Thoracic aorta (tissue), 2 donors: ENCODE data around the gene MAD1L1. TPM values are rescaled to one million over a fixed set of nuclear protein-coding genes. Genes with fewer than 3 reads are reported as not detected.

Experiments used
- ATAC-seq: fragments of 150-250 bp; one replicate; pipeline ENCODE4 v1.8.0; 2017; ENCODE audit warnings: low read depth; ENCODE audit not compliant: insufficient number of reproducible peaks, low FRiP score
- DNase-seq: peaks from one replicate; pipeline ENCODE4 v3.0.0-alpha.2; 2020; ENCODE audit warnings: low spot score
- H3K27ac ChIP-seq, 2 donors: fragments of 200-600 bp; sonication (generic); 1 replicate in 1 of 2; 2 replicates in 1 of 2; pipeline ENCODE4 v1.5.1; 2016; ENCODE audit warnings: mild to moderate bottlenecking in 2 of 2, moderate library complexity in 2 of 2
- H3K27me3 ChIP-seq: fragments of 200-600 bp; sonication (generic); replicated peaks from 2 replicates; pipeline ENCODE4 v1.6.0; 2016; ENCODE audit warnings: mild to moderate bottlenecking; ENCODE audit not compliant: insufficient read depth
- H3K36me3 ChIP-seq: fragments of 200-600 bp; sonication (generic); one replicate; pipeline ENCODE4 v1.5.1; 2016
- H3K4me1 ChIP-seq, 2 donors: fragments of 200-600 bp; sonication (generic); 1 replicate in 1 of 2; 2 replicates in 1 of 2; pipeline versions ENCODE4 v1.5.1 to v1.6.0; 2016; ENCODE audit warnings: low read depth in 2 of 2, mild to moderate bottlenecking in 1 of 2; ENCODE audit not compliant: control insufficient read depth in 1 of 2
- H3K4me3 ChIP-seq: fragments of 200-600 bp; sonication (generic); 2 replicates; pipeline ENCODE4 v1.5.1; 2016; ENCODE audit warnings: mild to moderate bottlenecking
- H3K9me3 ChIP-seq: fragments of 200-600 bp; sonication (generic); 2 replicates; pipeline ENCODE4 v1.5.1; 2016
- total RNA-seq, 2 donors: library from RNA; depleted of rRNA; stranded (reverse); fragments of >200 nt; gene quantifications; one replicate each; pipeline versions ENCODE4 v1.1.0 to v1.2.3, GENCODE V29; 2016
- TF ChIP-seq, protein P1 (sequence below): fragments of 200-600 bp; sonication (generic); IDR thresholded peaks from one replicate; pipeline ENCODE4 v1.5.1; 2019; ENCODE audit warnings: antibody characterized with exemption

MAD1L1 gene
- total RNA-seq, 2 donors from 2014 or later = 27.4 to 41.3 TPM

DNA sequence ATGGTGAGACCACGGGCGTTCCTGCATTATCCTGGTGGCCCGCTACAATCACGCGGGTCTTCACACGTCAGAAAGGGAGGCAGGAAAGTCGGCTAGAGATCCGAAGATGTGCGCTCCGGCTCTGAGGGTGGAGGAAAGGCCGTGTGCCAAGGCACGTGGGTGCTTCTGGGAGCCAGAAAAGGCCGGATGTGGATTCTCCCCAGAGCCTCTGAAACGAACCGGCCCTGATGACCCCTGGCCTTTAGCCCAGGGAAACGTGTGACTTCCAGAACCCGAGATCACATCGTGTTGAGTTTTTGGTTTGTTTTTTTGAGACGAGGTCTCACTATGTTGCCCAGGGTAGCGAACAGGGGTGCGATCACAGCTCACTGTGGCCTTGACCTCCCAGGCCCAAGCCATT lies 318.4 kb downstream of the MAD1L1 start:
- H3K4me3 ChIP-seq = no peak overlapping the region
- no peak for DNase-seq

DNA sequence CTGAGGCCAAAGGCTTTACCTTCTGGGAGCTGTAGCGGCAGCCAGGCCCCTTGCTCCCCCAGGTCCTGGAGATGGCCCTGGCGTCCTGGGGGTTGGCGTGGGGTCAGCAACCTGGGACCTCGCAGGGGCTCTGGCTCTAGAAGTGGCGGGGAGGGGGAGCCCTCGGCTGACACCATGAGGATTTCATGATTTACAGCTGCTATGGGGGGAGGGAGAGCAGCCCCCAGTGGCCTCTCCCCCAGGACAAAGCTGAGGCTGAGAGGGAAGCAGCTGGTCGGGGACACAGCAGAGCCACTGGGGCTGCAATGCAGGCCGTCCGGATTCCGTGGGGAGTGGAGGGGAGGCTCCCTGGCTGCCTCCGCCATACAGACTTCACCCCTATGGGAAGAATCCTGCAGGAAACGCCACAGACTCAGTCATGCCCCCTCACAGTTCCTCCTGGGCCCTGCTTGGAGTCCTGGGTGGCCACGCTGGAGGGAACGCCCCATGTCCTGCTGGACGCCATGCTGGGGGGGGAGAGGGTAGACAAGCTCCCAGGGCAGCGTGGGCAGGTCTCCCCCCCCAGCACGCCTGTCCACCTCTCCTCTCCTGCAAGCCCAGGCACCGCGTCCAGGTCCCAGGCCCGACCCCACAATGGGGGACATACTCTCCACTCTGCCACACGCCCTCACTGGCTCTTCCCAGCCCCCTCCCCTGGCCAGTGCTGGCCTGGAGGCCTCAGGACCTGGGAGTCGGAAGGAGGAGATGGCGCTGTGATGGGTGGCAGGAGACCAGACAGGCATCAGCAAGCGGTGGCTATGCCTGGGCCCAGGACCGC lies 319.1 kb downstream of the MAD1L1 start:
- no peaks in the 10 kb centered on the region for H3K27me3 ChIP-seq
- H3K4me1 ChIP-seq = peaks cover 0 to 13% of the 10 kb centered on the region in 2 donors
- no peaks in the 10 kb centered on the region for H3K9me3 ChIP-seq
- H3K36me3 ChIP-seq = no peaks in the 10 kb centered on the region
- TF ChIP-seq, protein P1, sequence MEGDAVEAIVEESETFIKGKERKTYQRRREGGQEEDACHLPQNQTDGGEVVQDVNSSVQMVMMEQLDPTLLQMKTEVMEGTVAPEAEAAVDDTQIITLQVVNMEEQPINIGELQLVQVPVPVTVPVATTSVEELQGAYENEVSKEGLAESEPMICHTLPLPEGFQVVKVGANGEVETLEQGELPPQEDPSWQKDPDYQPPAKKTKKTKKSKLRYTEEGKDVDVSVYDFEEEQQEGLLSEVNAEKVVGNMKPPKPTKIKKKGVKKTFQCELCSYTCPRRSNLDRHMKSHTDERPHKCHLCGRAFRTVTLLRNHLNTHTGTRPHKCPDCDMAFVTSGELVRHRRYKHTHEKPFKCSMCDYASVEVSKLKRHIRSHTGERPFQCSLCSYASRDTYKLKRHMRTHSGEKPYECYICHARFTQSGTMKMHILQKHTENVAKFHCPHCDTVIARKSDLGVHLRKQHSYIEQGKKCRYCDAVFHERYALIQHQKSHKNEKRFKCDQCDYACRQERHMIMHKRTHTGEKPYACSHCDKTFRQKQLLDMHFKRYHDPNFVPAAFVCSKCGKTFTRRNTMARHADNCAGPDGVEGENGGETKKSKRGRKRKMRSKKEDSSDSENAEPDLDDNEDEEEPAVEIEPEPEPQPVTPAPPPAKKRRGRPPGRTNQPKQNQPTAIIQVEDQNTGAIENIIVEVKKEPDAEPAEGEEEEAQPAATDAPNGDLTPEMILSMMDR = no peak
- no peak overlapping the region for H3K27ac ChIP-seq
- no peak overlapping the region for H3K4me3 ChIP-seq
- DNase-seq (no peak), ATAC-seq (no peak)

More for the DNA sequence above, 318.4 kb downstream of the MAD1L1 start:
- Histone ChIP-seq H3K4me1 (peaks cover 0 to 13% of the 10 kb centered on the region in 2 donors), H3K27ac (no peak overlapping the region), H3K36me3 (no peaks in the 10 kb centered on the region), H3K27me3 (no peaks in the 10 kb centered on the region), H3K9me3 (no peaks in the 10 kb centered on the region)
- TF ChIP-seq, protein P1 = no peak
- no peak for ATAC-seq

DNA sequence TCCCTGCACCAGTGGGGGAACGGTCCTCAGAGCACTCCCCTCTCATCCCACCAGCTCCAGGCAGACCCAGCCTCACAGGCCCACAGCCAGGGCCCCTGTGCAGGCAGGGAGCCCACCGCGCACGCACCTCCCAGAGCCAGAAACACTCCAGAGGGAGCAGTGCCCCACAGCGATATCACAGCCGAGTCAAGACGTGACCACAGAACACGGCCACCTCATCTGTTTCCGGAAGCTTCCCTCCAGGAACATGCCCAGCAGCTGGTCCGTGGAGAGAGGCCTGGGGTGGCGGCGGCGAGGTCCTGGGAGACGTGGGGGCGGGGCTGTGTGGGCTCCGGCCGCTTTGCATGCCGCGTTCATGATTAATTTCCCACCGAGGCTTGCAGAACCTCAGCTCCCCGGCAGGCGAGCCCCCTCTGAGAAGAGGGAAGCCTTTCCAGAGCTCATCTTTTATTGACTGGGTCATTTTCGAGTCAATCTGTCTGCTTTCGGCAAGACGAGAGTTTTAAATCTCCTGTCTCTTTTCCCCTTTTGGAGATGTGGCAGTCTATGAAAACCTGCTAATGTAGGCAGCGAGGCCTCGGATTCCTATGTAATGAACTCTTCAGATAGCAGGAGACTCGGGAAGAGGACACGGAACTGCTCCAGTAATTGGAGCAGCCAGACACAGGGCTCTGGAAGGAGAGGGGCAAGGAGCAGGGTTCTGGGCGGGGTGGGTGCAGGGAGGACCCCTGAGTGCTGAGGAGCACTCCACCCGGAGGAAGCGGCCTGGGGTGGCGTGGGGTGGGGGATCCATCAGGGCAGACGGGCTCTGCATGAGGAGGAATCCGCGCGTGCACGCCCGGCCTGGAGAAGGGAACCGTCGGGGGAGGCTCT lies 319.9 kb downstream of the MAD1L1 start:
- Histone ChIP-seq H3K27me3 (no peaks in the 10 kb centered on the region), H3K27ac (no peak overlapping the region), H3K9me3 (no peaks in the 10 kb centered on the region), H3K4me1 (peaks cover 0 to 13% of the 10 kb centered on the region in 2 donors), H3K36me3 (no peaks in the 10 kb centered on the region), H3K4me3 (peak overlapping the region; percentile 30)
- DNase-seq (peak; percentile 13), ATAC-seq (no peak)
- TF ChIP-seq, protein P1 = peak; percentile 33

DNA sequence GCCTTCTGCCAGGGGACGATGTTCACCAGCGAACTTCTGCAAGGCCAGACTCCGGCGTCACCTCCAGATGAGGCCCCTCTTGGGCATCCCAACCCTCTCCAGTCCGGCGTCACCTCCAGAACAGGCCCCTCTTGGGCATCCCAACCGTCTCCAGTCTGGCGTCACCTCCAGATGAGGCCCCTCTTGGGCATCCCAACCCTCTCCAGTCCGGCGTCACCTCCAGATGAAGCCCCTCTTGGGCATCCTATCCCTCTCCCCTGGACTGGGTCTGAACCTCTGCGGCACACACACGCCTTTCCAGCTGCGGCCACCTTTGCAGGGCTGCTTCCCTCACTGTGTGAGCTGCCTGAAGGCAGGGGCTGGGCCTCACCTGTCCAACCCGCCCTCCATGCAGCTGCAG lies 321.2 kb downstream of the MAD1L1 start:
- H3K27ac ChIP-seq = no peak overlapping the region
- TF ChIP-seq, protein P1 = no peak
- H3K36me3 ChIP-seq = no peaks in the 10 kb centered on the region
- no peaks in the 10 kb centered on the region for H3K9me3 ChIP-seq
- peaks cover 0 to 13% of the 10 kb centered on the region in 2 donors for H3K4me1 ChIP-seq
- no peaks in the 10 kb centered on the region for H3K27me3 ChIP-seq
- DNase-seq (no peak), ATAC-seq (no peak)
- H3K4me3 ChIP-seq = no peak overlapping the region

DNA sequence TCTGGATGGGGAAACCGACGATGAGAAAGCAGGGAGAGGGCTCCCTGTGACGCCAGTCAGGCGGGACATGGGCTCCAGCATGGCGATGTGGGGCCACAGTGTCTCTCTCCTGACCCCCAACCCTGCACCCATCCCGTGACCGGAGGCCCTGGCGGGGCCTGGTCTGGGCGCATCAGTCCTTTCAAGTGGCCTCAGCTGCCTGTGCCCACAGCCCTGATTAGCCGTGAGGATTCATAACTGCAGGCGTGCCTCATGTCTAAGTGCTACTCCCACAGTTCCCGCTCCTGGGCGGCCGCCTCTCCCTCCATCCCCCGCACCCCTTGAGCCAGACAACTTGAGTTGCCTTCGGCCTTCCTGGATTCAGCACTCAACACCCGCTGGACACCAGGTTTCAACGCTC lies 321.9 kb downstream of the MAD1L1 start:
- H3K9me3 ChIP-seq = no peaks in the 10 kb centered on the region
- TF ChIP-seq, protein P1 = no peak
- H3K4me1 ChIP-seq = peaks cover 0 to 13% of the 10 kb centered on the region in 2 donors
- H3K4me3 ChIP-seq = no peak overlapping the region
- no peaks in the 10 kb centered on the region for H3K36me3 ChIP-seq
- ATAC-seq = no peak
- no peak overlapping the region for H3K27ac ChIP-seq
- H3K27me3 ChIP-seq = no peaks in the 10 kb centered on the region
- no peak for DNase-seq
